DND-41 (cell line): ENCODE data around the gene ANKMY1.

Experiments used
- CTCF ChIP-seq: IDR thresholded peaks from 2 replicates; pipeline ENCODE4 v1.5.1; 2012; ENCODE audit warnings: borderline replicate concordance, low read length, moderate library complexity, mild to moderate bottlenecking; ENCODE audit not compliant: poor library complexity, severe bottlenecking; ENCODE audit errors: extremely low read depth
- EZH2 ChIP-seq: IDR thresholded peaks from 3 replicates; pipeline ENCODE4 v1.6.1; 2012; ENCODE audit warnings: borderline replicate concordance, low read depth, mild to moderate bottlenecking, moderate library complexity, low read length, inconsistent platforms; ENCODE audit not compliant: severe bottlenecking

- TF ChIP-seq CTCF (no peak), EZH2 (no peak)
Observed at GRCh38 chr2:240499309-240500301, 58.2 kb downstream of the ANKMY1 start.
